SIG-M5 (cell line): ENCODE measurements around the gene GRIK3.
"Not testable (repeated sequence)": the region's sequence is repeated elsewhere in the genome, so short reads cannot be mapped to it uniquely, and the experiment has no call there.

Experiments used
- DNase-seq: peaks from one replicate; lab custom pipeline; 2025; lab: John Stamatoyannopoulos, UW

GRIK3 gene

GRCh38 chr1:36783475-36783874 lies 250.8 kb downstream of the GRIK3 start:
- DNase-seq = no peak

- no peak for DNase-seq
Measured at GRCh38 chr1:36782785-36783184, 251.5 kb downstream of the GRIK3 start.

DNA sequence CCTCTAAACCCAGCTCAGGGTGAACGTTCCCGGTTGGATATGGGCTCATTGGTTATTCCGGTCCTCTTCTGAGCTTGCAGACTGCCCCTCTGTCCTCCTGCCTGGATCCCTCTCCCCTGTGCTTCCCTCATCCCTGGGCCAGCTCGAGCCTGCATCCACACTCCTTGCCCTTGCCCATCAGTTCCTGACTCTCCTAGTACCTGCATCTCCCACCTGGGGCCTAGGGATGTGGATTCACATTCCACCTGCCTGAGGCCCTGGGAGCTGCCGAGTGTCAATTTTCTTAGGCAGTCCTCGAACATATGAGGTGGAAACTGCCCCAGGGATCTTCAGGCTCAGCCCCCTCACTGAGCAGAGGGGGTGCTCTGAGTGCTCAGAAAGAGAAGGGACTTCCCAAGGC lies 252.2 kb downstream of the GRIK3 start:
- no peak for DNase-seq

- no peak for DNase-seq
Measured at GRCh38 chr1:36781098-36781497, 253.2 kb downstream of the GRIK3 start.

- DNase-seq = no peak
Measured at GRCh38 chr1:36778740-36779139, 255.6 kb downstream of the GRIK3 start.

- no peak for DNase-seq
Measured at GRCh38 chr1:36776948-36777831, 257.1 kb downstream of the GRIK3 start.

- no peak for DNase-seq
Measured at GRCh38 chr1:36776256-36776655, 258.1 kb downstream of the GRIK3 start.

DNA sequence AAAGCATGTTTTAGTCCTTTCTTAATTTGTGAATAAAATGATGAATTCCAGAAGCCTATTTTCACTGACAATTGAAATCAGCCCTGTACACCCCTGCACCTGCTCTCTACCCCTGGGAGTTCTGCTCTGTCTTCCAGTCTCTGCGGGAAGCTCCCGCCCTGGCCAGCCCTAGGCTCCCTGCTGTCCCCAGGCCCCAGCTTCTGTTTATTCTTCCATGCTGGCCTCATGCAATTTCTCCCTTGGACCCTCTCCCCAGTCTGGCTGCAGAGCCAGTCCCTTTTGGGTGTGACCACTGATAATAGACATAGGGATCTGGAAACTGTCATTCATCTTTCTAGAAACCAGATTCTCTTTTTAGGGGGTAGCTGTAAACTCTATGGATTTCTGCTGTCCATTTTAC lies 258.6 kb downstream of the GRIK3 start:
- no peak for DNase-seq

GRCh38 chr1:36773827-36774541 lies 260.3 kb downstream of the GRIK3 start:
- no peak for DNase-seq

DNA sequence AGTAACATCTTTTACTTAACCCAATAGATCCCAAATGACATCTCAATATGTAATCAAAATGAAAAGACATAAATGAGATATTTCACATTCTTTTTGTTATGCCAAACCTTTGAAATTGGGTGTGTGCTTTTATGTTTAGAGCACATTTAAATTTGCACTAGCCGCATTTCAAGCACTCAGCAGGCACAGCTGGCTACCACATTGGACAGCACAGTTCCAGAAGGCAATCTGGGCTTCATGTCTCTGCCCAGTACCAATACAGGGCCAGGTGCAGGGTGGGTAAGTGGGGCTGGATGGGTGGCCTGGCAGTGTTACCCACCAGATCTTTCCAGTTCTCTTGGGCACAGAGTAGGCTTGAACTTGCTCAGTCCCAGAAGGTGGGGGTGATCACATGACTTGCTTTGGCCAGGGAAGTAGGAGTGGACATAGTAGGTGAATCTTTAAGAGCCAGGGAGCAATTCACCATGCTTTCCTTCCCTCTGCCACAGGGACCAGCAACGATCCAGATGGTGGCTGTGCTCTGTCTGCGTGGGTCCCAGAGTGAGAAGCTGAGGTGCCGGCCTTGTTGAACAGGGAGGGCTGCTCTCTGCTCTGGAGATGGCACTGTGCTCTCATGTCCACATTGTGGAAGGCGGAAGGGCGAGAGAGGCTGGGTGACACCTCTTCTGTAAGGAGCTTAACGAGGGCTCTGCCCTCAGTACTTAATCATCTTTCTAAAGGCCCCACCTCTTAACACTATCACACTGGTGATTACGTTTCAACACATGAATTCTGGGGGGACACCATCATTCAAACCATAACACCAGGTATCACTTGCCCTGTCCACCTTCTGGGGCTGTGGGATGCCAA lies 261.4 kb downstream of the GRIK3 start:
- DNase-seq = no peak

DNA sequence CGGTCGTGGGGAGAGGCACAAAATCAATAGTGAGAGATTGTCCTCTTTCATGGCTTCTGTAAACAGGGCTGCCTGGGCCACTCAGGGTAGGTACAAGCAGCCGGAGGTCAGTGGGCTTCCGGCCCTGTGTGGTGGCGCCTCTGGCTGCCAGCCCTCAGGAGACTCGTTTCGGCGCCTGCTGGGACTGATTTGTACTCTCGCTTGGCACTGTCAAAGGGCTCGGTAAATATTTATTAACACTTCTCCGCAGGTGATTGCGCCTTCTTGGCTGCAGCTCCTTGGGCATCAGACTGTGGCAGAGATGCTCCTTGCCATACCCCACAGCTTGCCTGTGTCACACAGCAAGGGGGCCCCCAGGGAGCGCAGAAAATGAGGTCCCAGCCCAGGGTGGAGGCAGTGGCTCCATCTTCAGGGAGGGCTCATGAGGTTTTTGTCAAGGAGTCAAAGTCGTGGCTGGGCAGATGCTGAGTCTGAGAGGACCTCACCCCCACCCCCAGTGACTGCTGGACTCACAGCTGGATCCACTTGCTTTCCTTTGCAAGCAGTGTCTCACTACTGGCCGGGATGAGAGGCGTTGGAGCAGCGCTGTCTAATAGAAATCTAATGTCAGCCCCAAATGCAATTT lies 262.5 kb downstream of the GRIK3 start:
- DNase-seq = no peak

- DNase-seq = no peak
Measured at GRCh38 chr1:36771240-36771639, 263.1 kb downstream of the GRIK3 start.

- DNase-seq = no peak
Measured at GRCh38 chr1:36769886-36770830, 264.2 kb downstream of the GRIK3 start.

DNA sequence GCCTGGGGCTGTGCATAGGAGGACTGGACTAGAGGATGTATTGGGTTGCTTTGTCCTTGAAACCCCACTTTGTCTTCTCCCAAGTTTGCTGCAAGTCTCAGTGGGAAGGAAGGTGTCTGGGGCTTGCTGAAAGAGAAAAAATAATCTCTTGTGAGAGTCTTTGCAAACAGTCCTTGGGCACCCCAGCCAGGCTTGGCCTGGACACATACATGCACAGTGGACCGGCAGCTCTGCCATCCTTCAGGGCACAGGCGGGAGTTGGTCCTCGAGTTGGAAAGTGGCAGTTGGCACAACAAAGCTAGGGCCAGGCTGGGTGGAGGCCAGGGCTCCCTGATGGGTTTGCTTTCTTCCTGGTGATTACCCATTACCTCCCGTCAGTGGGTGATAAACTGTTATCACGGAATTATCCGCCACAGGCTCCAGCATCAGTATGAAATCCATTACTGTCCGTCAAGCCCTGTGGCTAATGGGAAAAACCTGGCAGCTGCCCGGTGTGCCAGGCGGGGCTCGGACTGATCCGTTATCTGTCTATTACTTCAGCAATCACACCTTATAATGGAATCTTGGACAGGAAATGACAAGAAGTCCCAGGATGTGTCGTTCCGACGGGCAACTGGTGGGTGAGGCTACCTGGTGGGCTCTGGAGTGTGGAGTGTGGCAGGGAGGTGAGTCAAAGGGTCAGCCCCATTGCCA lies 265.7 kb downstream of the GRIK3 start:
- no peak for DNase-seq

DNA sequence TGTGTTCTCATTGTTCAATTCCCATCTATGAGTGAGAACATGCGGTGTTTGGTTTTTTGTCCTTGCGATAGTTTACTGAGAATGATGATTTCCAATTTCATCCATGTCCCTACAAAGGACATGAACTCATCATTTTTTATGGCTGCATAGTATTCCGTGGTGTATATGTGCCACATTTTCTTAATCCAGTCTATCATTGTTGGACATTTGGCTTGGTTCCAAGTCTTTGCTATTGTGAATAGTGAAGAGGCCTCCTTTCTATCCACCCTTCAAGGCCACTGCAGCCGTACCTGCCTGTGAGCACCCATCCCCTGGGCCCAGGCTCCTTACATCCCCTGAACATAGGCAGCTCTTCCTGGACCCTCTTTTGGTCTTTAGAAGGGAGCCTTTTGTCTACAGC lies 266.9 kb downstream of the GRIK3 start:
- not testable (repeated sequence) for DNase-seq

GRCh38 chr1:36766481-36766880 lies 267.8 kb downstream of the GRIK3 start:
- DNase-seq = no peak

GRCh38 chr1:36765785-36766300 lies 268.5 kb downstream of the GRIK3 start:
- DNase-seq = no peak

- DNase-seq = no peak
Measured at GRCh38 chr1:36764798-36765197, 269.5 kb downstream of the GRIK3 start.

DNA sequence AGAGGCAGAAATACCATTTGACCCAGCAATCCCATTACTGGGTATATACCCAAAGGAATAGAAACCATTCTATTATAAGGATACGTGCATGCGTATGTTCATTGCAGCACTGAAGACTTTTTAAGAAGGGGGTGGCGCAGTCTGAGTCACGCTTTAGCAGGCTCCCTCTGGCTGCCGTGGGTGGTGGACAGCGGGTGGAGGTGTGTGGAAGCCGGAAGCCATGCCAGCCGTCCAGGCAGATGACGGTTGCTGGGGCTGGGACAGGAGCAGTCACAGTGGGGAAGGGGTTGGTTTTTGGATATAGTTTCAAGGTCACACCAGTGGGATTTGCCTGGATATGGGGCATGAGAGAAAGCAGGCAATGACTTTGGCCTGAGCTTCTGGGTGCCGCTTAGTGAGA lies 270.5 kb downstream of the GRIK3 start:
- no peak for DNase-seq

GRCh38 chr1:36762174-36762573 lies 272.1 kb downstream of the GRIK3 start:
- no peak for DNase-seq
